WTC11 (cell line): Measurements from ENCODE around the gene PROZ.

Source experiments
- CBFB ChIP-seq: sonication (generic); formaldehyde crosslinking; IDR thresholded peaks from 2 replicates; pipeline ENCODE4 v1.8.1; 2022; ENCODE audit warnings: mild to moderate bottlenecking, low read depth, missing genetic modification reagents
- CREM ChIP-seq: sonication (generic); formaldehyde crosslinking; IDR thresholded peaks from 2 replicates; pipeline ENCODE4 v1.8.1; 2022; ENCODE audit warnings: mild to moderate bottlenecking, missing genetic modification reagents, moderate library complexity
- JUN ChIP-seq: sonication (generic); formaldehyde crosslinking; IDR thresholded peaks from 2 replicates; pipeline ENCODE4 v1.8.0; 2023; ENCODE audit warnings: mild to moderate bottlenecking, missing genetic modification reagents
- MXD4 ChIP-seq: fragments of 250-450 bp; sonication (Bioruptor Pico); IDR thresholded peaks from 2 replicates; pipeline ENCODE4 v1.8.0; 2021; ENCODE audit warnings: mild to moderate bottlenecking, moderate library complexity, borderline replicate concordance
- NR1H2 ChIP-seq: sonication (generic); formaldehyde crosslinking; IDR thresholded peaks from 2 replicates; pipeline ENCODE4 v1.9.0; 2021; ENCODE audit warnings: mild to moderate bottlenecking, moderate library complexity, missing genetic modification reagents
- TF ChIP-seq, protein P1 (sequence below): fragments of 200-600 bp; IDR thresholded peaks from 2 replicates; pipeline ENCODE4 v1.8.0; 2022; ENCODE audit warnings: antibody characterized with exemption
- TF ChIP-seq, protein P2 (sequence below): sonication (generic); formaldehyde crosslinking; conservative IDR thresholded peaks from 2 replicates; pipeline ENCODE4 v1.8.1; 2022; ENCODE audit warnings: mild to moderate bottlenecking, missing genetic modification reagents
- TF ChIP-seq, protein P3 (sequence below): sonication (generic); formaldehyde crosslinking; IDR thresholded peaks from 2 replicates; pipeline ENCODE4 v1.8.1; 2022; ENCODE audit warnings: low read depth, missing genetic modification reagents, borderline replicate concordance
- TF ChIP-seq, protein P4 (sequence below): fragments of 250-450 bp; sonication (Bioruptor Pico); IDR thresholded peaks from 2 replicates; pipeline ENCODE4 v1.9.0; 2021; ENCODE audit warnings: mild to moderate bottlenecking

DNA sequence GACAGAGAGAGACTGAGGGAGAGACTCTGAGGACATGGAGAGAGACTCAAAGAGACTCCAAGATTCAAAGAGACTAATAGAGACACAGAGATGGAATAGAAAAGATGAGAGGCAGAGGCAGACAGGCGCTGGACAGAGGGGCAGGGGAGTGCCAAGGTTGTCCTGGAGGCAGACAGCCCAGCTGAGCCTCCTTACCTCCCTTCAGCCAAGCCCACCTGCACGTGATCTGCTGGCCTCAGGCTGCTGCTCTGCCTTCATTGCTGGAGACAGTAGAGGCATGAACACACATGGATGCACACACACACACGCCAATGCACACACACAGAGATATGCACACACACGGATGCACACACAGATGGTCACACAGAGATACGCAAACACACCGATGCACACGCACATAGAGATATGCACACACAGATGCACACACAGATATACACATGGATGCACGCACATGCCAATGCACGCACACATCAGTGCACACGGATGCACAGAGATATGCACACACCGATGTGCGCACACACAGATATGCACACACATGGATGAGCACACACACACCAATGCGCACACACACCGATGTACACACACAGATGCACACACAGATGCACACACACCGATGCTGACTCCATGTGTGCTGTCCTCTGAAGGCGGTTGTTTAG, 39.2 kb upstream of the PROZ start:
- TF ChIP-seq, protein P1, sequence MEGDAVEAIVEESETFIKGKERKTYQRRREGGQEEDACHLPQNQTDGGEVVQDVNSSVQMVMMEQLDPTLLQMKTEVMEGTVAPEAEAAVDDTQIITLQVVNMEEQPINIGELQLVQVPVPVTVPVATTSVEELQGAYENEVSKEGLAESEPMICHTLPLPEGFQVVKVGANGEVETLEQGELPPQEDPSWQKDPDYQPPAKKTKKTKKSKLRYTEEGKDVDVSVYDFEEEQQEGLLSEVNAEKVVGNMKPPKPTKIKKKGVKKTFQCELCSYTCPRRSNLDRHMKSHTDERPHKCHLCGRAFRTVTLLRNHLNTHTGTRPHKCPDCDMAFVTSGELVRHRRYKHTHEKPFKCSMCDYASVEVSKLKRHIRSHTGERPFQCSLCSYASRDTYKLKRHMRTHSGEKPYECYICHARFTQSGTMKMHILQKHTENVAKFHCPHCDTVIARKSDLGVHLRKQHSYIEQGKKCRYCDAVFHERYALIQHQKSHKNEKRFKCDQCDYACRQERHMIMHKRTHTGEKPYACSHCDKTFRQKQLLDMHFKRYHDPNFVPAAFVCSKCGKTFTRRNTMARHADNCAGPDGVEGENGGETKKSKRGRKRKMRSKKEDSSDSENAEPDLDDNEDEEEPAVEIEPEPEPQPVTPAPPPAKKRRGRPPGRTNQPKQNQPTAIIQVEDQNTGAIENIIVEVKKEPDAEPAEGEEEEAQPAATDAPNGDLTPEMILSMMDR: no peak
- no peak for TF ChIP-seq CBFB (CRISPR knock-in tag)
- no peak for TF ChIP-seq JUN (CRISPR knock-in tag)
- no peak for TF ChIP-seq CREM
- TF ChIP-seq, protein P2, sequence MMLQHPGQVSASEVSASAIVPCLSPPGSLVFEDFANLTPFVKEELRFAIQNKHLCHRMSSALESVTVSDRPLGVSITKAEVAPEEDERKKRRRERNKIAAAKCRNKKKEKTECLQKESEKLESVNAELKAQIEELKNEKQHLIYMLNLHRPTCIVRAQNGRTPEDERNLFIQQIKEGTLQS (CRISPR knock-in tag): no peak
- TF ChIP-seq, protein P3, sequence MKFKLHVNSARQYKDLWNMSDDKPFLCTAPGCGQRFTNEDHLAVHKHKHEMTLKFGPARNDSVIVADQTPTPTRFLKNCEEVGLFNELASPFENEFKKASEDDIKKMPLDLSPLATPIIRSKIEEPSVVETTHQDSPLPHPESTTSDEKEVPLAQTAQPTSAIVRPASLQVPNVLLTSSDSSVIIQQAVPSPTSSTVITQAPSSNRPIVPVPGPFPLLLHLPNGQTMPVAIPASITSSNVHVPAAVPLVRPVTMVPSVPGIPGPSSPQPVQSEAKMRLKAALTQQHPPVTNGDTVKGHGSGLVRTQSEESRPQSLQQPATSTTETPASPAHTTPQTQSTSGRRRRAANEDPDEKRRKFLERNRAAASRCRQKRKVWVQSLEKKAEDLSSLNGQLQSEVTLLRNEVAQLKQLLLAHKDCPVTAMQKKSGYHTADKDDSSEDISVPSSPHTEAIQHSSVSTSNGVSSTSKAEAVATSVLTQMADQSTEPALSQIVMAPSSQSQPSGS: no peak
- TF ChIP-seq, protein P4, sequence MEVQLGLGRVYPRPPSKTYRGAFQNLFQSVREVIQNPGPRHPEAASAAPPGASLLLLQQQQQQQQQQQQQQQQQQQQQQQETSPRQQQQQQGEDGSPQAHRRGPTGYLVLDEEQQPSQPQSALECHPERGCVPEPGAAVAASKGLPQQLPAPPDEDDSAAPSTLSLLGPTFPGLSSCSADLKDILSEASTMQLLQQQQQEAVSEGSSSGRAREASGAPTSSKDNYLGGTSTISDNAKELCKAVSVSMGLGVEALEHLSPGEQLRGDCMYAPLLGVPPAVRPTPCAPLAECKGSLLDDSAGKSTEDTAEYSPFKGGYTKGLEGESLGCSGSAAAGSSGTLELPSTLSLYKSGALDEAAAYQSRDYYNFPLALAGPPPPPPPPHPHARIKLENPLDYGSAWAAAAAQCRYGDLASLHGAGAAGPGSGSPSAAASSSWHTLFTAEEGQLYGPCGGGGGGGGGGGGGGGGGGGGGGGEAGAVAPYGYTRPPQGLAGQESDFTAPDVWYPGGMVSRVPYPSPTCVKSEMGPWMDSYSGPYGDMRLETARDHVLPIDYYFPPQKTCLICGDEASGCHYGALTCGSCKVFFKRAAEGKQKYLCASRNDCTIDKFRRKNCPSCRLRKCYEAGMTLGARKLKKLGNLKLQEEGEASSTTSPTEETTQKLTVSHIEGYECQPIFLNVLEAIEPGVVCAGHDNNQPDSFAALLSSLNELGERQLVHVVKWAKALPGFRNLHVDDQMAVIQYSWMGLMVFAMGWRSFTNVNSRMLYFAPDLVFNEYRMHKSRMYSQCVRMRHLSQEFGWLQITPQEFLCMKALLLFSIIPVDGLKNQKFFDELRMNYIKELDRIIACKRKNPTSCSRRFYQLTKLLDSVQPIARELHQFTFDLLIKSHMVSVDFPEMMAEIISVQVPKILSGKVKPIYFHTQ (CRISPR knock-in tag): no peak
- TF ChIP-seq NR1H2 (CRISPR knock-in tag): no peak
- TF ChIP-seq MXD4 (CRISPR knock-in tag): no peak
